ENCODE measurements around the gene MAL. TPM values are rescaled to one million over a fixed set of nuclear protein-coding genes. Genes with fewer than 3 reads are reported as not detected.

The MAL gene
- total RNA-seq, 2 experiments from 2014 or later = 63.5 to 63.6 TPM

GRCh38 chr2:94999431-94999883 is 26.1 kb upstream of the MAL start:
- Mint-ChIP-seq H3K4me1 (ENCODE audit: low read depth) (no peaks in the 10 kb centered on the region), H3K36me3 (no peaks in the 10 kb centered on the region), H3K27me3 (peaks cover 20% of the 10 kb centered on the region), H3K27ac (no peak overlapping the region), H3K9me3 (no peaks in the 10 kb centered on the region), H3K4me3 (no peak overlapping the region)
- ChIA-PET POLR2A (no interaction called here), CTCF (no interaction called here)
- no peak for DNase-seq
- intact Hi-C loops (cut with micrococcal nuclease) = no loop called here

- DNase-seq = no peak
- H3K36me3 Mint-ChIP-seq = no peaks in the 10 kb centered on the region
- H3K27me3 Mint-ChIP-seq = peaks cover 18% of the 10 kb centered on the region
- POLR2A ChIA-PET = no interaction called here
- H3K27ac Mint-ChIP-seq = no peak overlapping the region
- no peaks in the 10 kb centered on the region for H3K4me1 Mint-ChIP-seq (ENCODE audit: low read depth)
- CTCF ChIA-PET = interaction anchor here (1.2 kb wide), 1 partner anchor 21 kb away, joined by 3 read pairs; no protein-coding TSS in a partner anchor
- H3K9me3 Mint-ChIP-seq = no peaks in the 10 kb centered on the region
- intact Hi-C loops (cut with micrococcal nuclease) = no loop called here
- no peak overlapping the region for H3K4me3 Mint-ChIP-seq
Measured at GRCh38 chr2:95001051-95001562, 24.4 kb upstream of the MAL start.

GRCh38 chr2:95001701-95002100 is 23.8 kb upstream of the MAL start:
- H3K4me3 Mint-ChIP-seq = no peak overlapping the region
- no peak for DNase-seq
- H3K27ac Mint-ChIP-seq = no peak overlapping the region
- ChIA-PET CTCF (interaction anchor here (1.2 kb wide), 1 partner anchor 21 kb away, joined by 3 read pairs; no protein-coding TSS in a partner anchor), POLR2A (no interaction called here)
- H3K36me3 Mint-ChIP-seq = no peaks in the 10 kb centered on the region
- H3K27me3 Mint-ChIP-seq = peaks cover 18% of the 10 kb centered on the region
- no peaks in the 10 kb centered on the region for H3K9me3 Mint-ChIP-seq
- H3K4me1 Mint-ChIP-seq (ENCODE audit: low read depth) = no peaks in the 10 kb centered on the region
- intact Hi-C loops (cut with micrococcal nuclease) = no loop called here

GRCh38 chr2:95002498-95002897 is 23.0 kb upstream of the MAL start:
- H3K36me3 Mint-ChIP-seq = no peaks in the 10 kb centered on the region
- no peaks in the 10 kb centered on the region for H3K9me3 Mint-ChIP-seq
- intact Hi-C loops (cut with micrococcal nuclease) = no loop called here
- CTCF ChIA-PET = no interaction called here
- no peak for DNase-seq
- H3K27ac Mint-ChIP-seq = no peak overlapping the region
- peaks cover 12% of the 10 kb centered on the region for H3K27me3 Mint-ChIP-seq
- H3K4me3 Mint-ChIP-seq = no peak overlapping the region
- no peaks in the 10 kb centered on the region for H3K4me1 Mint-ChIP-seq (ENCODE audit: low read depth)
- POLR2A ChIA-PET = interaction anchor here (0.6 kb wide), 1 partner anchor 223 kb away, joined by 3 read pairs; no protein-coding TSS in a partner anchor

GRCh38 chr2:95004287-95004686 is 21.2 kb upstream of the MAL start:
- Mint-ChIP-seq H3K9me3 (no peaks in the 10 kb centered on the region), H3K27ac (no peak overlapping the region), H3K27me3 (peaks cover 4% of the 10 kb centered on the region), H3K4me3 (no peak overlapping the region), H3K36me3 (no peaks in the 10 kb centered on the region), H3K4me1 (ENCODE audit: low read depth) (no peaks in the 10 kb centered on the region)
- POLR2A ChIA-PET = no interaction called here
- DNase-seq = no peak
- CTCF ChIA-PET = interaction anchor here (1.0 kb wide), 1 partner anchor 19 kb away, joined by 4 read pairs; no protein-coding TSS in a partner anchor
- intact Hi-C loops (cut with micrococcal nuclease) = no loop called here

- POLR2A ChIA-PET = no interaction called here
- Mint-ChIP-seq H3K36me3 (no peaks in the 10 kb centered on the region), H3K9me3 (no peaks in the 10 kb centered on the region), H3K4me1 (ENCODE audit: low read depth) (no peaks in the 10 kb centered on the region), H3K27ac (no peak overlapping the region), H3K27me3 (peaks cover 4% of the 10 kb centered on the region), H3K4me3 (no peak overlapping the region)
- no peak for DNase-seq
- intact Hi-C loops (cut with micrococcal nuclease) = no loop called here
- CTCF ChIA-PET = interaction anchor here (1.0 kb wide), 1 partner anchor 18 kb away, joined by 4 read pairs; no protein-coding TSS in a partner anchor
Measured at GRCh38 chr2:95004711-95005110, 20.8 kb upstream of the MAL start.

GRCh38 chr2:95005726-95006125 is 19.8 kb upstream of the MAL start:
- DNase-seq = no peak
- no peak overlapping the region for H3K4me3 Mint-ChIP-seq
- CTCF ChIA-PET = no interaction called here
- intact Hi-C loops (cut with micrococcal nuclease) = no loop called here
- H3K36me3 Mint-ChIP-seq = no peaks in the 10 kb centered on the region
- no peak overlapping the region for H3K27ac Mint-ChIP-seq
- H3K27me3 Mint-ChIP-seq = peaks cover 4% of the 10 kb centered on the region
- no peaks in the 10 kb centered on the region for H3K4me1 Mint-ChIP-seq (ENCODE audit: low read depth)
- no peaks in the 10 kb centered on the region for H3K9me3 Mint-ChIP-seq
- POLR2A ChIA-PET = interaction anchor here (0.6 kb wide), 1 partner anchor 80 kb away, joined by 3 read pairs; no protein-coding TSS in a partner anchor

GRCh38 chr2:95006588-95006987 is 18.9 kb upstream of the MAL start:
- H3K27ac Mint-ChIP-seq = no peak overlapping the region
- peaks cover 4% of the 10 kb centered on the region for H3K27me3 Mint-ChIP-seq
- CTCF ChIA-PET = no interaction called here
- no peak for DNase-seq
- H3K36me3 Mint-ChIP-seq = no peaks in the 10 kb centered on the region
- H3K9me3 Mint-ChIP-seq = no peaks in the 10 kb centered on the region
- intact Hi-C loops (cut with micrococcal nuclease) = no loop called here
- POLR2A ChIA-PET = no interaction called here
- H3K4me1 Mint-ChIP-seq (ENCODE audit: low read depth) = no peaks in the 10 kb centered on the region
- no peak overlapping the region for H3K4me3 Mint-ChIP-seq

GRCh38 chr2:95007031-95007609 is 18.4 kb upstream of the MAL start:
- Mint-ChIP-seq H3K36me3 (no peaks in the 10 kb centered on the region), H3K27me3 (peaks cover 4% of the 10 kb centered on the region), H3K27ac (no peak overlapping the region), H3K4me3 (no peak overlapping the region), H3K4me1 (ENCODE audit: low read depth) (no peaks in the 10 kb centered on the region), H3K9me3 (no peaks in the 10 kb centered on the region)
- intact Hi-C loops (cut with micrococcal nuclease) = no loop called here
- DNase-seq = no peak
- POLR2A ChIA-PET = no interaction called here
- CTCF ChIA-PET = no interaction called here

GRCh38 chr2:95007822-95008221 is 17.7 kb upstream of the MAL start:
- Mint-ChIP-seq H3K36me3 (no peaks in the 10 kb centered on the region), H3K27me3 (peaks cover 4% of the 10 kb centered on the region), H3K9me3 (no peaks in the 10 kb centered on the region), H3K4me1 (ENCODE audit: low read depth) (no peaks in the 10 kb centered on the region), H3K4me3 (no peak overlapping the region), H3K27ac (no peak overlapping the region)
- intact Hi-C loops (cut with micrococcal nuclease) = no loop called here
- no peak for DNase-seq
- ChIA-PET POLR2A (no interaction called here), CTCF (no interaction called here)

GRCh38 chr2:95008306-95008705 is 17.2 kb upstream of the MAL start:
- H3K9me3 Mint-ChIP-seq = no peaks in the 10 kb centered on the region

GRCh38 chr2:95008996-95009395 is 16.5 kb upstream of the MAL start:
- intact Hi-C loops (cut with micrococcal nuclease) = no loop called here
- Mint-ChIP-seq H3K4me3 (no peak overlapping the region), H3K36me3 (no peaks in the 10 kb centered on the region), H3K27ac (no peak overlapping the region), H3K4me1 (ENCODE audit: low read depth) (no peaks in the 10 kb centered on the region), H3K9me3 (no peaks in the 10 kb centered on the region), H3K27me3 (peaks cover 4% of the 10 kb centered on the region)
- CTCF ChIA-PET = interaction anchor here (2.7 kb wide), 1 partner anchor 14 kb away, joined by 9 read pairs; no protein-coding TSS in a partner anchor
- POLR2A ChIA-PET = no interaction called here
- DNase-seq = no peak

More at GRCh38 chr2:95008306-95008705, 17.2 kb upstream of the MAL start:
- DNase-seq = no peak
- H3K27me3 Mint-ChIP-seq = peaks cover 4% of the 10 kb centered on the region
- H3K36me3 Mint-ChIP-seq = no peaks in the 10 kb centered on the region
- no peak overlapping the region for H3K27ac Mint-ChIP-seq
- no peaks in the 10 kb centered on the region for H3K4me1 Mint-ChIP-seq (ENCODE audit: low read depth)
- intact Hi-C loops (cut with micrococcal nuclease) = no loop called here
- ChIA-PET CTCF (no interaction called here), POLR2A (no interaction called here)
- no peak overlapping the region for H3K4me3 Mint-ChIP-seq

- Mint-ChIP-seq H3K27me3 (peaks cover 4% of the 10 kb centered on the region), H3K27ac (no peak overlapping the region)
- CTCF ChIA-PET = interaction anchor here (2.7 kb wide), 1 partner anchor 13 kb away, joined by 9 read pairs; no protein-coding TSS in a partner anchor
Measured at GRCh38 chr2:95009412-95009811, 16.1 kb upstream of the MAL start.

More at GRCh38 chr2:95009412-95009811, 16.1 kb upstream of the MAL start:
- no peak for DNase-seq
- POLR2A ChIA-PET = no interaction called here
- no peaks in the 10 kb centered on the region for H3K4me1 Mint-ChIP-seq (ENCODE audit: low read depth)
- H3K36me3 Mint-ChIP-seq = no peaks in the 10 kb centered on the region
- intact Hi-C loops (cut with micrococcal nuclease) = no loop called here
- H3K4me3 Mint-ChIP-seq = no peak overlapping the region
- H3K9me3 Mint-ChIP-seq = no peaks in the 10 kb centered on the region

All from activated CD4-positive, alpha-beta memory T cell treated with anti-CD3 and anti-CD28 coated beads for 36 hours (primary cell).